Erythroblast (primary cell): Measurements from ENCODE around the gene BPIFA1.

Experiments
- GATA1 ChIP-seq: IDR thresholded peaks from 2 replicates; pipeline ENCODE4 v1.6.1; 2011; ENCODE audit warnings: low read depth, mild to moderate bottlenecking, control low read depth, low read length, moderate library complexity
- POLR2A ChIP-seq: IDR thresholded peaks from 2 replicates; pipeline ENCODE4 v1.6.1; 2011; ENCODE audit warnings: mild to moderate bottlenecking, low read length

- TF ChIP-seq POLR2A: no peak
- TF ChIP-seq GATA1: no peak
Observed at GRCh38 chr20:33249456-33249855, 13.7 kb downstream of the BPIFA1 start.
